Measurements from ENCODE around the gene SORCS2.

GRCh38 chr4:7389719-7390118, 197.4 kb downstream of the SORCS2 start:
- TF ChIP-seq POLR2AphosphoS5 (IDR thresholded peaks at IDR 0.05), result no peak
- no peak for TF ChIP-seq CTCF (IDR thresholded peaks at IDR 0.05)
